DMS114 treated with DMSO at 0.1 percent for 48 hours (cell line): ENCODE data around the gene PXMP2.
"Not testable (repeated sequence)": the region's sequence is repeated elsewhere in the genome, so short reads cannot be mapped to it uniquely, and the experiment has no call there.

Source experiments
- DNase-seq: peaks from one replicate; lab custom pipeline; 2025; ENCODE audit not compliant: unreplicated experiment; lab: John Stamatoyannopoulos, UW

Gene PXMP2

GRCh38 chr12:132747395-132747794 lies 60.0 kb downstream of the PXMP2 start:
- DNase-seq: no peak

DNA sequence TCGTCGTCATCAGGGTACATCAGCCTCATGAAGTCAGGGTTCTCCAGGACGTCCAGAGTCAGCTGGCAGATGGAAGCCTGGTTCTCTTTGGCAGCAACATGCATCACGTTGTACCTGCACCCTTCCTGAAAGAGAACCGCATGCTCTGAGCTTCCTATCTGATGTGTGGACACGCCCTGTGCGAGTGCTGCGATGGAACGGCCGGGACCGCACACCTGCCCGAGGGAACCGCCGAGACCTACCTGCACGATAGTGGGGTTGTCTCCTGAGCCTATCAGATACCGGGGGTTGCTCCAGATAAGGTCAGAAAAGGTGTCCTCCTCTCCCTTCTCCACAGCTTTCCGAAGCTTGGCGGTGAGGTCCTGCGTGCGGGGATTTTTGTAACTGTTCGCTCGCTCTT lies 60.5 kb downstream of the PXMP2 start:
- DNase-seq: no peak

GRCh38 chr12:132748319-132748718 lies 60.9 kb downstream of the PXMP2 start:
- DNase-seq: no peak

DNA sequence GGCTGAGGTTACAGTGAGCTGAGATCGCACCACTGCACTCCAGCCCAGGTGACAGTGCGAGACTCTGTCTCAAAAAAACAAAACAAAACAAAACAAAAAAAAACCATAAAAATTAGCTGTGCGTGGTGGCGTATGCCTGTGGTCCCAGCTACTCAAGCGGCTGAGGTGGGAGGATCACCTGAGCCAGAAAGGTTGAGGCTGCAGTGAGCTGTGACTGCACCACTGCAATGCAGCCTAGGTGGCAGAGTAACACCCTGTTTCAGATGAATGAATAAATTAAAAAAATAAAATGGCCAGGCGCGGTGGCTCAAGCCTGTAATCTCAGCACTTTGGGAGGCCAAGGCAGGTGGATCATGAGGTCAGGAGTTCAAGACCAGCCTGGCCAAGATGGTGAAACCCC lies 66.3 kb downstream of the PXMP2 start:
- DNase-seq: not testable (repeated sequence)

DNA sequence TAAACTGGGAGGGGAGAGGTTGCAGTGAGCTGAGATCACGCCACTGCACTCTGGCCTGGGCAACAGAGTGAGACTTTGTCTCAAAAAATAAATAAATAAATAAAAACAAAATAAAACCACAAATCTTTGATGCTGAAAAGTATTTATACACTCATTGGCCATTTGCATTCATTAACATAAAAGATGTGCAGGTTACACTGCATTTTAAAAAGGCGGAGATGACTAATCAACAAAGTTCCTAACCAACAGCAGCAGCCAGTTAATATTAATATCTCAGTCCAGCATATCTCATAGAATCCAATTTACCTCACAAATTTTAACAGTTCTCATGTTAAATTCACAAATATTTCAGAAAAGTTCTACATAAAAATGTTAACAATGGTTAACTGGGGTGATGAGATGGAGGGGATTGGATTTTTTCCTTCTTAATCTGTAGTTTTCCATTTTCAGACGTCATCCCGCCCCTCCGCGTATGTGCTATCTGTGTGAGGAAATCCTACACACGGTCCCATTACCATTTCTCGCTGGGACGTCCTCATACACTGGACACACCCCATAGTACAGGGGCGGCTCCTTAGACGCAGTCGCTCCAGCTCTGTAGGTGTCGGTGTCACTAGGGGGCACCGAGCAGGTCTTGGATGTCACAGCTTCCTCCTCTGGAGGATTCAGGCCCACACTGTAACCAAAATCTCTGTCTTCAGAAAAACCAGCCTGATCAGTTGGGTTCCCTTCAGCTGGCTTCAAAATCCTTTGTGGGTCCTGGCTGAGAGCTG lies 67.0 kb downstream of the PXMP2 start:
- no peak for DNase-seq
